Mesendoderm (in vitro differentiated cells): Measurements from ENCODE around the gene TXN2. TPM values are rescaled to one million over a fixed set of nuclear protein-coding genes. Genes with fewer than 3 reads are reported as not detected.

Source experiments
- DNase-seq: peaks from one replicate; pipeline ENCODE4 v3.0.0; 2013
- H2AK5ac ChIP-seq: 2 replicates; pipeline ENCODE4 v1.6.1; 2013; ENCODE audit warnings: low read length, inconsistent platforms
- H2BK120ac ChIP-seq: 2 replicates; pipeline ENCODE4 v1.6.1; 2013; ENCODE audit warnings: low read depth, mild to moderate bottlenecking, low read length, moderate library complexity, mixed read lengths
- H2BK15ac ChIP-seq: replicated peaks from 2 replicates; pipeline ENCODE4 v1.6.1; 2013; ENCODE audit warnings: low read depth, mild to moderate bottlenecking, moderate library complexity
- H2BK5ac ChIP-seq: 2 replicates; pipeline ENCODE4 v1.6.1; 2013; ENCODE audit warnings: low read length, inconsistent platforms
- H3K18ac ChIP-seq: 2 replicates; pipeline ENCODE4 v1.6.1; 2013; ENCODE audit warnings: mild to moderate bottlenecking, low read length, mixed read lengths
- H3K23ac ChIP-seq: one replicate; pipeline ENCODE4 v1.6.1; 2013; ENCODE audit warnings: low read length
- H3K27ac ChIP-seq: 2 replicates; pipeline ENCODE4 v1.5.1; 2013; ENCODE audit warnings: low read depth, mild to moderate bottlenecking, inconsistent platforms, low read length, moderate library complexity
- H3K27me3 ChIP-seq: 2 replicates; pipeline ENCODE4 v1.6.1; 2013; ENCODE audit warnings: low read length, control low read depth, mild to moderate bottlenecking, inconsistent platforms; ENCODE audit not compliant: insufficient read depth, poor library complexity
- H3K36me3 ChIP-seq: 2 replicates; pipeline ENCODE4 v1.6.1; 2013; ENCODE audit warnings: low read length, inconsistent platforms; ENCODE audit not compliant: control insufficient read depth, insufficient read depth
- H3K4ac ChIP-seq: one replicate; pipeline ENCODE4 v1.6.1; 2013; ENCODE audit warnings: low read depth, mild to moderate bottlenecking, low read length, moderate library complexity
- H3K4me1 ChIP-seq: 2 replicates; pipeline ENCODE4 v1.6.1; 2013; ENCODE audit warnings: low read depth, low read length, inconsistent platforms; ENCODE audit not compliant: control insufficient read depth
- H3K4me2 ChIP-seq: 2 replicates; pipeline ENCODE4 v1.6.1; 2013; ENCODE audit warnings: low read length
- H3K4me3 ChIP-seq: 2 replicates; pipeline ENCODE4 v1.5.1; 2013; ENCODE audit warnings: mild to moderate bottlenecking, low read length
- H3K56ac ChIP-seq: one replicate; pipeline ENCODE4 v1.6.1; 2013; ENCODE audit warnings: low read length
- H3K79me1 ChIP-seq: 2 replicates; pipeline ENCODE4 v1.6.1; 2013; ENCODE audit warnings: low read length, inconsistent platforms
- H3K79me2 ChIP-seq: 2 replicates; pipeline ENCODE4 v1.6.1; 2013; ENCODE audit warnings: mild to moderate bottlenecking, low read length; ENCODE audit not compliant: control insufficient read depth, insufficient read depth
- H3K9ac ChIP-seq: 2 replicates; pipeline ENCODE4 v1.6.1; 2013; ENCODE audit warnings: low read length, inconsistent platforms
- H4K5ac ChIP-seq: one replicate; pipeline ENCODE4 v1.6.1; 2013; ENCODE audit warnings: low read length
- H4K8ac ChIP-seq: one replicate; pipeline ENCODE4 v1.6.1; 2013; ENCODE audit warnings: low read depth, mild to moderate bottlenecking, control low read depth, low read length, moderate library complexity
- WGBS: extraction: QIAGEN DNeasy Blood & Tissue Kit; methylation state at CpG from one replicate; pipeline ENCODE4 v1.1.7; 2013; ENCODE audit warnings: low lambda C conversion rate, missing lambda C conversion rate; ENCODE audit not compliant: insufficient coverage; ENCODE audit errors: extremely low coverage; 5-methylcytosine and 5-hydroxymethylcytosine counted together
- small RNA-seq: library from polyadenylated mRNA; stranded (forward); fragments of <200 nt; extraction: miRNeasy Mini kit (QIAGEN cat#:217004); gene quantifications from one replicate; pipeline ENCODE3, GENCODE V24; 2013; ENCODE audit not compliant: insufficient read depth

The TXN2 gene

DNA sequence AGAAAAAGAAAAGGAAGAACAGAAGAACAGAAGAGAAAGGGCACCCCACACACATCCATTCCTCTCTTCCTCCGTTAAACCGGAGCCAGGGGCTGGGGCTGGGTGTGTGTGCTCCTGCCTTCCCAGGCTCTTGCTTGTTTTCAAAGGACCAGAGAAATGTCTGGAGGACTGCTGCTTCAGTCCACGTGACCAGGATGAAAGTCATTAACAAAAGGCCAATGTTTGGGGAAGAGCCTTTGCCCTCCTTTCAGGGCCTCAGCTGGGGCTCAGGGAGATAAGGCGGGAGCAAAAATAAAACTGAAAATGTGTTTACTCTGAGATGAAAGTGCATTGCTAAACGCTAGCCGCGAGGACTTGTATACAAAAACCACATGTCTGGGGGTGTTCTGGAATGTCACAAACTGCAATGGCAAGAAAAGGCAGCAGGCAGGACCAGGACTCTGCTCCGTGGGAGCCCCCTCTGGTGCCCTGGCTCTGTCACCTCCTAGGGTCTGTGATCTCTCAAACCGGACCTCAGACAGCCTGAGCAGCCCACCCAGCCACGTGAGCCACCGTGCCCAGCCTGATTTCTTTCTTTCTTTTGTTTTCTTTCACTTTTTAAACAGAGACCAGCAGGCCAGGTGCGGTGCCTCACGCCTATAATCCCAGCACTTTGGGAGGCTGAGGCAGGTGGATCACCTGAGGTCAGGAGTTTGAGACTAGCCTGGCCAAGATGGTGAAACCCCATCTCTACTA lies 62.1 kb downstream of the TXN2 start:
- Histone ChIP-seq H3K18ac (no peak overlapping the region), H4K8ac (no peak overlapping the region), H3K4me2 (no peak overlapping the region), H3K4me1 (peaks cover 1% of the 10 kb centered on the region), H3K56ac (peak overlapping the region; percentile 78), H3K36me3 (no peaks in the 10 kb centered on the region), H2AK5ac (no peak overlapping the region), H3K9ac (peak overlapping the region; percentile 14), H3K27ac (no peak overlapping the region), H3K79me2 (no peaks in the 10 kb centered on the region), H3K4ac (no peak overlapping the region), H3K23ac (no peak overlapping the region), H2BK120ac (no peak overlapping the region), H2BK5ac (peak overlapping the region; percentile 15), H4K5ac (no peak overlapping the region), H3K79me1 (no peaks in the 10 kb centered on the region), H3K27me3 (no peaks in the 10 kb centered on the region), H2BK15ac (no peak overlapping the region), H3K4me3 (no peak overlapping the region)
- WGBS = no CpG with 5 or more reads among the region's 13 CpGs
- DNase-seq = peak; percentile 61

DNA sequence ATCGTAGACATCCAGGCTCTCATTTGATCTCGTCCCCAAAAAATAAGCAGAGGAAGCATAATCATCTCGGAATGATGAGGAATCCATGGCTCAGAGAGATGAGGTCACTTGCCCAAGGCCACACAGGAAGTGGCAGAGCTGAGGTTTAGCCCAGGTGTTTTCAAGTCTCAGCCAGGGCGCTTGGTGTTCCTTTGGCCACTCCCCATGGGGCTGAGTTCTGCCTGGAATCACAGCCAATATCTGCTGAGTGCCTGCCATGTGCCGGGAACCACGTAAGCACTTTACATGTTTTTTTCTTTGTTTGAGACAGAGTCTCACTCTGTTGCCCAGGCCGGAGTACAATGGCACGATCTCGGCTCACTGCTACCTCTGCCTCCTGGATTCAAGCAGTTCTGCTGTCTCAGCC lies 64.2 kb downstream of the TXN2 start:
- H2AK5ac ChIP-seq = no peak overlapping the region
- H3K9ac ChIP-seq = no peak overlapping the region
- H3K4ac ChIP-seq = peak overlapping the region; percentile 25
- H3K36me3 ChIP-seq = no peaks in the 10 kb centered on the region
- no peak overlapping the region for H3K4me3 ChIP-seq
- no peak overlapping the region for H2BK120ac ChIP-seq
- no peak overlapping the region for H3K4me2 ChIP-seq
- no peak overlapping the region for H2BK5ac ChIP-seq
- H3K79me1 ChIP-seq = no peaks in the 10 kb centered on the region
- peak overlapping the region; percentile 42 for H3K56ac ChIP-seq
- DNase-seq = peak; percentile 72
- H4K8ac ChIP-seq = no peak overlapping the region
- peaks cover 1% of the 10 kb centered on the region for H3K4me1 ChIP-seq
- no CpG with 5 or more reads among the region's 9 CpGs for WGBS
- H4K5ac ChIP-seq = peak overlapping the region; percentile 47
- no peak overlapping the region for H3K23ac ChIP-seq
- H3K18ac ChIP-seq = no peak overlapping the region
- H3K27ac ChIP-seq = no peak overlapping the region
- no peak overlapping the region for H2BK15ac ChIP-seq
- no peaks in the 10 kb centered on the region for H3K27me3 ChIP-seq
- no peaks in the 10 kb centered on the region for H3K79me2 ChIP-seq

Small RNA genes within 50 kb of the gene (small RNA-seq; reads per million reads assigned to genes)
- gene RF00019 = not detected
